ENCODE results near the gene CCDC60. TPM values are rescaled to one million over a fixed set of nuclear protein-coding genes. Genes with fewer than 3 reads are reported as not detected.

CCDC60 gene
- total RNA-seq, 2 experiments from 2014 or later = not detected

DNA sequence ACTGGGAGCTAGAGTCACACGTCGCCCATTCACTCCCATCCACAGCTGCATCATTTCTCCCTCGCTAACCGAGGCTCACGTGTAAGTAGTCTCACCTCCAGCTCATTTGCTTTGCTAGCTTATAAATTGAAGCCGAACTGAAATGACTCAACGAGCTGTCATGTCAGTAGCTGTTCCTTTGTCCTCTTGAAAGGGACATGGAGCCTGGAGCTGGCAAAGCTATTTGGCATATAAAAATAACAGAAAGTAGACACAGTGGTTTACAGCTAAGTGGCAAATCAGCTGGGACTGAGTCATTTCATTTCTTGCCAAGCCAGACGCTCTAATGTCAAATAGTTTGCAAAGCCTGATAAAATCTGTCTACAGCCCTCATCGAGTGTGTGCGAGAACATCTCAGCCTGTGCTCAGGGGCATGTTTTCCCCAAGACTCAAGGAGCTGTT is 144.6 kb downstream of the CCDC60 start:
- Mint-ChIP-seq H3K27ac (no peak overlapping the region), H3K4me3 (no peak overlapping the region), H3K9me3 (no peaks in the 10 kb centered on the region), H3K4me1 (no peaks in the 10 kb centered on the region), H3K27me3 (no peaks in the 10 kb centered on the region), H3K36me3 (ENCODE audit: low read depth) (no peaks in the 10 kb centered on the region)
- ChIA-PET CTCF (no interaction called here), POLR2A (no interaction called here)
- no peak for DNase-seq

DNA sequence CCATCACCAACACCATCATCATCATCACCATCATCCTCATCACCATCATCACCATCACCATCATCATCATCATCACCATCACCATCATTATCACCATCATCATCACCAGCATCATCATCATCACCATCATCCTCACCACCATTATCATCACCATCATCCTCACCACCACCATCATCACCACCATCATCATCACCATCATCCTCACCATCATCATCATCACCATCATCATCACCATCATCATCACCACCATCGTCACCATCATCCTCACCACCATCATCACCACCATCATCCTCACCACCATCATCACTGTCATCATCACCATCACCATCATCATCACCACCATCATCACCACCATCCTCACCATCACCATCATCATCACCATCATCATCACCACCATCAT is 146.0 kb downstream of the CCDC60 start:
- H3K4me1 Mint-ChIP-seq = no peaks in the 10 kb centered on the region
- CTCF ChIA-PET = no interaction called here
- no peaks in the 10 kb centered on the region for H3K27me3 Mint-ChIP-seq
- DNase-seq = no peak
- POLR2A ChIA-PET = no interaction called here
- no peaks in the 10 kb centered on the region for H3K36me3 Mint-ChIP-seq (ENCODE audit: low read depth)
- H3K27ac Mint-ChIP-seq = no peak overlapping the region
- H3K9me3 Mint-ChIP-seq = no peaks in the 10 kb centered on the region
- H3K4me3 Mint-ChIP-seq = no peak overlapping the region

DNA sequence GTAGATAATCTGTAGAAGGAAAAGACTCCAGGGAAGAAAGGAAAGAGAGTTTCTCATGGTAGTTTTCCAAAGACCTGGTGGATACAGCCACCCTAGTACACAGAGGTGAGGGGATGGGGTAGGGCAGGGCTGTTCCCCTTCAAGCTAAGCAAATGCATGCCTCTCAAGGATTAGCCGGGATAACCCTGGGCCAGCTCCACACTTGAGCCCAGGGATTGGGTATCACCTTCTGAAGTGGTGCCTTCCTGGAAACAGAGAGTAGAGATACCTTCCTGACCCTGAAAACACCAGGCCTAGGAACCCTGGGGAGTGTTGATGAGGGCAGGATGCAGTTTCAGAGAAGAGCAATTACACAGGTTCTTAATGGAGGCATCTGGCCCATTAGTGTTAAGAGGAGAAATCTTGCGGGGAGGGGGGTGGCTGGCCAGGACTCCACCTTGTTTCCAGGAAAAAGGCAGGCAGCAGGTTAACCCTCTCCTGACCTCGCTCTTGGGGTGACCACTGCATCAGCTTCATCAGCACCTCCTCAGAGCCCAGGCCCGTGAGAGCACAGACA is 152.1 kb downstream of the CCDC60 start:
- H3K27ac Mint-ChIP-seq = no peak overlapping the region

DNA sequence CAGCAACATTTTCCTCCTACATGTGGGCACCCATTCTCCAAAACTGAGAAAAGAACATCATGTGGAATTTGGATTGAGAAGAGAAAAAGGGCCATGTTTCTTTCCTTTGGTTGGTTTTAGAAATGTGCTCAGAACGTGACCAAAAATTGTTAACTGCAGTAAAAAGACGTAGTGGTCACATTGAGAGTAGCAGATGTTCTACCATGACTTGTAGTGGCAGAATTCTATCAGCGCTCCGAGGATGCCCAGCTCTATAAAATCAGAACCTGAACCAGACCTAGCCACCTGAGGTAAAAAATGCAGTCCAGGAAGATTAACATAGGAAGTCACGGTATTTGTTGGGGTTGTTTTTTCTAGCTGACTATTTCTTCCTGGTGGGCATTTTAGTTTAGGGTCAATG is 157.3 kb downstream of the CCDC60 start:
- Mint-ChIP-seq H3K27me3 (no peaks in the 10 kb centered on the region), H3K4me3 (no peak overlapping the region), H3K4me1 (no peaks in the 10 kb centered on the region), H3K36me3 (ENCODE audit: low read depth) (no peaks in the 10 kb centered on the region), H3K9me3 (no peaks in the 10 kb centered on the region), H3K27ac (no peak overlapping the region)
- ChIA-PET POLR2A (no interaction called here), CTCF (no interaction called here)
- no peak for DNase-seq

More for the DNA sequence above, 152.1 kb downstream of the CCDC60 start:
- Mint-ChIP-seq H3K36me3 (ENCODE audit: low read depth) (no peaks in the 10 kb centered on the region), H3K9me3 (no peaks in the 10 kb centered on the region), H3K27me3 (no peaks in the 10 kb centered on the region), H3K4me1 (no peaks in the 10 kb centered on the region), H3K4me3 (no peak overlapping the region)
- ChIA-PET POLR2A (no interaction called here), CTCF (no interaction called here)
- DNase-seq = no peak

DNA sequence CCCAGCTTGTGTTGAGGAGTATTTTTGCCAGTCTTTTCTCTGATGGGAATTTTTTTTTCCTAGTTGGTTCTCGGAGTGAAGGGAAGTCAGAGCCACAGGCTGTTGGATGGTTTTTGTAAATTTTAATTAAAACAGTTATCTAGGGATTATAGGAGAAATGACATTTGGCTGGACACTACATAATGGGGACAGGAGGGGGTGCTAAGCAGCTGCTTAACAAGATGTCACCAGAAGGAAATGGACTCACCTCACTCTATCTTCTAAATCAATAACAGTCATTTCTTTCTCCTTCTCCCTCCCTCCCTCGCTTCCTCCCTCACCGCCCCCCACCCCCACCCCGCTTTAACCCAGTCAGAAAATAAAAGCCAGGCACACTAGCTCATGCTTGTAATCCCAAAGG is 165.7 kb downstream of the CCDC60 start:
- H3K36me3 Mint-ChIP-seq (ENCODE audit: low read depth) = no peaks in the 10 kb centered on the region
- H3K27me3 Mint-ChIP-seq = peaks cover 3% of the 10 kb centered on the region
- ChIA-PET POLR2A (no interaction called here), CTCF (no interaction called here)
- no peaks in the 10 kb centered on the region for H3K9me3 Mint-ChIP-seq
- no peak overlapping the region for H3K4me3 Mint-ChIP-seq
- H3K27ac Mint-ChIP-seq = no peak overlapping the region
- H3K4me1 Mint-ChIP-seq = no peaks in the 10 kb centered on the region
- no peak for DNase-seq

DNA sequence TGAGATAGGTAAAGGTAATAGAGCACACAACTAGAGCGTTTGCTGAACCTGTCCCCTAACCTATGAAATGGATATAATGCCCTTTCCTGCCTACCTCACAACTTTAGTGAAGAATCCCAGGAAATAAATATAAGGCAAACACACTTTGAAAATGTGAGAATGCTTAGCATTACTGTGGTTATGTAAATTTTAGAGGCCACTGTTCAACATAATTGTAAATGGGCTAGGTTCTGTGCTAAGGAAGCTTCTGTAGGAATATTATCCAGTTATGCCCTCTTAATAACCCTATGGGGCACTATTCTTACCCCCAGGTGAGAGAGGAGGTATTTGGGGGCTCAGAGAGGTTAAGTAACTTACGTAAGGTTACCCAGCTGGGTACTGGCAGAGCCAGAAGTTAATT is 166.5 kb downstream of the CCDC60 start:
- DNase-seq = no peak
- POLR2A ChIA-PET = no interaction called here
- H3K4me1 Mint-ChIP-seq = no peaks in the 10 kb centered on the region
- peaks cover 3% of the 10 kb centered on the region for H3K27me3 Mint-ChIP-seq
- no peak overlapping the region for H3K4me3 Mint-ChIP-seq
- CTCF ChIA-PET = no interaction called here
- no peaks in the 10 kb centered on the region for H3K9me3 Mint-ChIP-seq
- H3K36me3 Mint-ChIP-seq (ENCODE audit: low read depth) = no peaks in the 10 kb centered on the region
- no peak overlapping the region for H3K27ac Mint-ChIP-seq

DNA sequence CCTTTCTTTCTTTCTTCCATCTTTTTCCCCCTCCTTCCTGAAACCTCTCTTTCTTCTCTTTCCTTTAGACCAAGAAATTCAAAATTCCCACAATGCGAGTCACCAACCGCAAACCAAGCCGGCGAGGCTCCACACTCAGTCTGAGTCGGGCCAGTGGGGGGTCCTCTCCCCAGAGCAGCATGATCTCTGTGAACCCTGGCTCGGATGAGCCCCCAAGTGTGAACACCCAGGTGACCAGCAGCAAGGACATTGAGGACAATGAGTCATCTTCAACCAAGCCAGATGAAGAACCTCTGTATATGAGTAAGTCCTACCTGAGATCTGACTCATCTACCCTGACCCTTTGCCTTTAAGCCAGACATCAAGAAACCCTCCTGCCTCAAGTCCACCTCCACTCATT is 170.5 kb downstream of the CCDC60 start:
- H3K4me1 Mint-ChIP-seq = no peaks in the 10 kb centered on the region
- no peaks in the 10 kb centered on the region for H3K36me3 Mint-ChIP-seq (ENCODE audit: low read depth)
- no peak for DNase-seq
- no peaks in the 10 kb centered on the region for H3K9me3 Mint-ChIP-seq
- no peaks in the 10 kb centered on the region for H3K27me3 Mint-ChIP-seq
- no peak overlapping the region for H3K27ac Mint-ChIP-seq
- ChIA-PET CTCF (no interaction called here), POLR2A (no interaction called here)
- no peak overlapping the region for H3K4me3 Mint-ChIP-seq

DNA sequence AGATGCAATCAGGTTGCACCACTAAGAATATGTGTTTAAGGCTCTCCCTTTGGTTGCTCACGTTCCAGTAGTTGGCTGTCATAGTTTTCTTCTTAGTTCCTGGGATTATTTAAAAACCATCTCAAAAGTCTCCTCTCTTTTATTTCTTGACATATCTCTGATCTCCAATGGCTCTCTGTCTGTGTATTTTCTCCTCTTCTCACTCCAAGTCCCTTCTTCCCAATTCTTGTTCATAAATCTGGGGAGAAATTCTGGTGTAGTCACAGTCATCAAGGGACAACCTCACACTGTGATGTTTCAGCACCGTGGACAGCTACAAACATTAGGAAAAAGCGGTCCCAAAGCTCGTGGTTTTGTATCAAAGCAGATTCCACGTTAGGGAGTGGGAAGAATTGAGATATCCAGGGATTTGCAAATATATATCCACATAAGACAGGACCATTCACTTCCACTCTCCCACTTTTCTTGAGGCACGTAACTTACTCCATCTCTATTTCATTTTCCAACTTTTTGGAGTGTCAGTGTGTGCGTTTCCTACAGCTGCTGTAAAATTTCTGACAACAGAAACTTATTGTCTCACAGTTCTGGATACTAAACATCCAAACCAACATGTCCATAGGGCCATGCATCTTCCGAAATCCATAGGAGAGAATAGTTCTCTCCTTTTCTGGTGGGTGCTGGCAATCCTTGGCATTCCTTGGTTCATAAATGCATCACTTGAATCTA is 178.4 kb downstream of the CCDC60 start:
- CTCF ChIA-PET = no interaction called here
- Mint-ChIP-seq H3K27ac (no peak overlapping the region), H3K36me3 (ENCODE audit: low read depth) (no peaks in the 10 kb centered on the region), H3K4me1 (no peaks in the 10 kb centered on the region), H3K9me3 (no peaks in the 10 kb centered on the region), H3K4me3 (no peak overlapping the region), H3K27me3 (no peaks in the 10 kb centered on the region)
- POLR2A ChIA-PET = no interaction called here
- peak; percentile 8 for DNase-seq

DNA sequence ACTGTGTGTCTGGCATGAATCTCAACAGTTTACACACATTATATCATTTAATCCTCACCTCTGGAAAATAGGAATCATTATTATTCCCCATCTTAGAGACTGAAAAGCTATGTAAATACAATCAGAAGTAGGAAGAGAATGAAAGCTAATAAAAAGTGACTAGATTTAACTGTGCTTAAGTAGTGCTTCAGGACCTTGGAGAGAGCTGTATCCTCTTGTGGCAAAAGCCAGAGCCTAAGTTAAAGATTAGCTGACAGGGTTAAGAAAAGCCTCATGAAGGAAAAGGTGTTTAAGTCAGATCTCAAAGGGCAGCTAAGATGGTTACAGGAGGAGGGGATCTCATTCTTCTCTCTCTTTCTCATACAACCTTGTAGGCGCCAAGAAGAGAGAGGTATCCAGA is 193.7 kb downstream of the CCDC60 start:
- Mint-ChIP-seq H3K27me3 (no peaks in the 10 kb centered on the region), H3K9me3 (no peaks in the 10 kb centered on the region), H3K4me3 (no peak overlapping the region), H3K27ac (no peak overlapping the region), H3K4me1 (no peaks in the 10 kb centered on the region), H3K36me3 (ENCODE audit: low read depth) (no peaks in the 10 kb centered on the region)
- POLR2A ChIA-PET = no interaction called here
- CTCF ChIA-PET = interaction anchor here (0.8 kb wide), 1 partner anchor 9 kb away, joined by 3 read pairs; no protein-coding TSS in a partner anchor
- no peak for DNase-seq

DNA sequence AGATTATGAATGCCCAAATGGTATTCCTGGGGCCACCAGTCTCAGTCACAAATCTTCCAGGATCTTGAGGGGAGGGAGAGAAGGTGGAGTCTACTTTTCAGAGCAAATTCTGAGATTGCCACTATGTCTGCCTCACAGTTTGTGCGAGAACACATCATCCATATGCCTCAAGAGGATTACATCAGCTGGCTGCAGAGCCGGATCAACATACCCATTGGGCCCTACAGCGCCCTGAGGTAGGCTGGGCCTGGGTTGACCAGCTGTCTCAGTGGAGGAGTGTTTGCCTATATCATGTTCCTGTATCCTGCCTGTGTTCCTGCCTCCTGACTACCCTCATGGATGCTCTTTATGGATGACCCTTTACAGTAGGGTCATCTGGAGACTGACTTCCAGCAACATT is 205.9 kb downstream of the CCDC60 start:
- Mint-ChIP-seq H3K4me1 (no peaks in the 10 kb centered on the region), H3K27me3 (no peaks in the 10 kb centered on the region), H3K4me3 (no peak overlapping the region), H3K27ac (no peak overlapping the region), H3K9me3 (no peaks in the 10 kb centered on the region), H3K36me3 (ENCODE audit: low read depth) (no peaks in the 10 kb centered on the region)
- POLR2A ChIA-PET = no interaction called here
- DNase-seq = no peak
- CTCF ChIA-PET = no interaction called here

DNA sequence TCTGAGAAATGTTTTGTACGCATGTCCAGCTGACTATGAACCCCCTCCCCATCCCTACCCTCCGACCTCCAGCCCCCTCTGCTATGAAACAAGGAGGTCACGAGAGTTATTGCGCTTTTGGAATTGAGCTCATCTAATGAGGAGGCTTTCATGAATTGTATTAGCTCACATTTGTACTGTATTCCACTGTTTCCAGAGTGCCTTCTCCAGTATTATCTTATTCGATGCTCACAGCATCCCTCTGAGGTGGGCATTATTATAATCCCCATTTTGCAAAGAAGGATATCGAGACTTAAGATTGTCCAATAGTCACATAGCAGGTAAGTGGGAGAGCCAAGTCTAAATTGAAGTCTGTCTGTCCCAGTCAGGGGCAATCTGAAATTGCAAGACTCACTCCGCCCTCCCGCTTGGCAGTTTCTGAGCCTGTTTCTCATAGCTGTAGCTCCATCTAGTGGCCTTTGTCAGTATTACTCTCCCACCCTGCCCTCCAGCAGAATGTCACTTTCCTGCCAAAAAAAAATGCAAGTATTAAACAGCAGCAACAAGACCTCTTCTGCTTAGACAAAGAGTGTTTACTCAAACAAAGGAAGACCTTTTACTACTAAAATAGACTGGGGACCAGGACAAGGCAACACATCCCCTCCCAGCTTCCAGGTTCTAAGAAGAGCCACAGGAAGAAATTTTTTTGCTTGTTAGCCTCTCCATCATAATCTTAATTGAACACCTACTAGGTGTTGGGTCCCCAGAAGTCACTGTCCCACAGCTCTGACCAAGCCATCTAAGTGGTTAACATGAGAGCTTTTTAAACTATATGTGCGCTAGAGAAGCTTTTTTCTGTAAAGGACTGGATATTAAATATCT is 210.5 kb downstream of the CCDC60 start:
- POLR2A ChIA-PET = no interaction called here
- no peaks in the 10 kb centered on the region for H3K36me3 Mint-ChIP-seq (ENCODE audit: low read depth)
- no peak overlapping the region for H3K27ac Mint-ChIP-seq
- no peaks in the 10 kb centered on the region for H3K27me3 Mint-ChIP-seq
- no peak overlapping the region for H3K4me3 Mint-ChIP-seq
- peak; percentile 64 for DNase-seq
- CTCF ChIA-PET = interaction anchor here (0.5 to 1.0 kb wide), 3 partner anchors 9 to 1168 kb away, joined by 3 to 5 read pairs (median 3); partner anchors contain the start of gene SUDS3
- no peaks in the 10 kb centered on the region for H3K9me3 Mint-ChIP-seq
- H3K4me1 Mint-ChIP-seq = no peaks in the 10 kb centered on the region

DNA sequence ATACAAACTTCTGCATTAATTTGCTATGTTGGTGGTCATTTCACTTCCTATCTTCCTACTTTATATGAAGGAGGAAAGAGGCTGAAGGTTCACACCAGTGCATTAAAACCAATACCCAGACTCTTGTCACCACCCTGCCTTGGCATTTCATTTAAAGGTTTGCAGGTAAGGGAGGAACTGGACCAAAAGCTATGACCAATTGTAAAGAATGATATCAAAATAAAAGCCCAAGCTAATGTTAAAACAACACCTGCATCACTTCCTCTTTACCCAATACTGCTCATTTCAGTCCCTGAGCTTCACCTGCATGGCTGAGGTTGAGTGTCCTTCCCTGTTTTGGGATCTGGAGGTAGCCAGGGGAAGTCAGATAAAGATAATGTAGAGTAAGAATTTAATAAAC is 211.8 kb downstream of the CCDC60 start:
- Mint-ChIP-seq H3K4me1 (no peaks in the 10 kb centered on the region), H3K36me3 (ENCODE audit: low read depth) (no peaks in the 10 kb centered on the region), H3K4me3 (no peak overlapping the region), H3K9me3 (no peaks in the 10 kb centered on the region), H3K27me3 (no peaks in the 10 kb centered on the region), H3K27ac (no peak overlapping the region)
- no peak for DNase-seq
- POLR2A ChIA-PET = no interaction called here
- CTCF ChIA-PET = no interaction called here

DNA sequence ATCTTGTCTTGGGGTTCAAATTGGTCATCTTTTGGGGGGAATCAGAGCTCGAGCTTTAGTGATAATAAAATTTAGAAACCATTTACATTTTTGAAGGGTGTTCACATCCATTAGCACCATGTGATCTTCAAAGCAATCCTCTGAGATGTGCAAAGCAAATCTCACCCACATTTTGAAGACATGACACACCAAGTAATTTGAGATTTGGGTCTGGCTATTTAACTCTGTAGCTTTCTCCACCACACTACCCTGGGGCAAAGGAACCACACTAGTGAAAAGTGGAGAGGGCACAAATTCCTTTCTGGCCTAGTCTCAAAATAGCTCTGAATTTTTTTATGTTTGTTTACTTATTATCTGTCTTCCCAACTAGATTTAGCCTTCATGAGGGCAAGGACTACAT is 212.5 kb downstream of the CCDC60 start:
- Mint-ChIP-seq H3K4me3 (no peak overlapping the region), H3K36me3 (ENCODE audit: low read depth) (no peaks in the 10 kb centered on the region), H3K9me3 (no peaks in the 10 kb centered on the region), H3K27me3 (no peaks in the 10 kb centered on the region), H3K27ac (no peak overlapping the region), H3K4me1 (no peaks in the 10 kb centered on the region)
- DNase-seq = no peak
- POLR2A ChIA-PET = no interaction called here
- CTCF ChIA-PET = no interaction called here

All from activated CD4-positive, alpha-beta T cell treated with anti-CD3 and anti-CD28 coated beads, Interleukin-2, amount 10 ng/mL, durations not matched to agents 7 days and 5 days (primary cell).